Measurements from ENCODE around the gene KIF5A.

KIF5A gene

GRCh38 chr12:57606821-57607220 is 57.0 kb downstream of the KIF5A start:
- peaks cover 42% of the 10 kb centered on the region for H3K27me3 ChIP-seq (ENCODE audit: control insufficient read depth, low read length)
- TF ChIP-seq EZH2phosphoT487 (IDR thresholded peaks at IDR 0.05; ENCODE audit: borderline replicate concordance, low read length) (no peak), CTCF (IDR thresholded peaks at IDR 0.05; ENCODE audit: low read depth, low read length, poor library complexity, severe bottlenecking) (no peak)
- no peak overlapping the region for H3K4me3 ChIP-seq (ENCODE audit: low read length)
- no peaks in the 10 kb centered on the region for H4K20me1 ChIP-seq (ENCODE audit: control insufficient read depth, insufficient read depth, low read depth, low read length)
- H3K79me2 ChIP-seq (ENCODE audit: control insufficient read depth, low read length), result no peaks in the 10 kb centered on the region
- peaks cover 3% of the 10 kb centered on the region; the same call in 1 of the 2 replicates for H3F3A ChIP-seq (ENCODE audit: control insufficient read depth, insufficient read depth)
- H3K27ac ChIP-seq (ENCODE audit: low read depth, low read length), result no peak overlapping the region
- H3K4me1 ChIP-seq (ENCODE audit: control insufficient read depth, low read length), result peaks cover 5% of the 10 kb centered on the region; the same call in 1 of the 2 replicates
- H3K9me2 ChIP-seq (replicated peaks; ENCODE audit: control insufficient read depth, low read length), result no peaks in the 10 kb centered on the region
- H3K4me2 ChIP-seq (ENCODE audit: low read length), result no peak overlapping the region
- H3K9me3 ChIP-seq (ENCODE audit: control insufficient read depth, insufficient read depth, low read length), result no peaks in the 10 kb centered on the region
- peaks cover 6% of the 10 kb centered on the region; the same call in 1 of the 2 replicates for H3K36me3 ChIP-seq (ENCODE audit: control insufficient read depth, low read length)

DNA sequence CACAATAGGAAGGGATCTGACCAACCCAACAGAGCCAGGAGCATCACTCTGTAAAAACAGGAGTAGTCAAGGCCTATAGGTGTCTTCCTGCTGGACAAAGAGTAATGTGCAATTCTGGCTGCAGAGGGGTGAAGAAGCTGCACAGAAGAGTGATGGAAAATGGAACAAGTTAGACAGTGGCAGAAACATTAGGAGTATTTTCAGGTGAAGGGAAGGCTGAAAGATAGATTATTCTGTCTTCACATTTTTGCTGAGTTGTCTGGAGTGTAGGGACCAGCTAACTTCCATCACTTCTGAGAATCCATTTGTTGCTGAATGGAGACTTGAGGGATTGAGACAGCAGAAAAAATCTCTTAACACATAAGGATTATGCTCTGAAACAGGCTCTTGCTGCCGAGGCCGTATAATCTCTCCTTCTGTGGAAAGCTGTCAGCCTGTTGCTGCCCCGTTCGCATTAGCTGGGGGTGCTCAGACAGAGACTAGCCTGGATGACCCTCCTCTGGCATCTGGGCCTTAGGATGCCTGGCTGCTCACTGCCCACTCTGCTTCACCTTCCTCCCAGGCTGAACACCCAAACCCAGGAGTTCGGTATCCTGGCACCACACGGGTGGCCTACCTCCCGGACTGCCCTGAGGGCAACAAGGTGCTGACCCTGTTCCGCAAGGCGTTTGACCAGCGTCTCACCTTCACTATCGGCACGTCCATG is 58.3 kb downstream of the KIF5A start:
- H3K36me3 ChIP-seq (ENCODE audit: control insufficient read depth, low read length), result no peaks in the 10 kb centered on the region
- TF ChIP-seq EZH2phosphoT487 (IDR thresholded peaks at IDR 0.05; ENCODE audit: borderline replicate concordance, low read length) (no peak), CTCF (IDR thresholded peaks at IDR 0.05; ENCODE audit: low read depth, low read length, poor library complexity, severe bottlenecking) (no peak)
- no peak overlapping the region for H3K27ac ChIP-seq (ENCODE audit: low read depth, low read length)
- peaks cover 55% of the 10 kb centered on the region for H3K27me3 ChIP-seq (ENCODE audit: control insufficient read depth, low read length)
- no peaks in the 10 kb centered on the region for H3K79me2 ChIP-seq (ENCODE audit: control insufficient read depth, low read length)
- H4K20me1 ChIP-seq (ENCODE audit: control insufficient read depth, insufficient read depth, low read depth, low read length), result no peaks in the 10 kb centered on the region
- H3K4me3 ChIP-seq (ENCODE audit: low read length), result no peak overlapping the region
- peaks cover 9% of the 10 kb centered on the region for H3K4me1 ChIP-seq (ENCODE audit: control insufficient read depth, low read length)
- no peak overlapping the region for H3K4me2 ChIP-seq (ENCODE audit: low read length)
- H3F3A ChIP-seq (ENCODE audit: control insufficient read depth, insufficient read depth), result peaks cover 3% of the 10 kb centered on the region; the same call in 1 of the 2 replicates
- no peaks in the 10 kb centered on the region for H3K9me2 ChIP-seq (replicated peaks; ENCODE audit: control insufficient read depth, low read length)
- H3K9me3 ChIP-seq (ENCODE audit: control insufficient read depth, insufficient read depth, low read length), result no peaks in the 10 kb centered on the region

- Histone ChIP-seq H3K79me2 (ENCODE audit: control insufficient read depth, low read length) (no peaks in the 10 kb centered on the region), H3K4me1 (ENCODE audit: control insufficient read depth, low read length) (peaks cover 20% of the 10 kb centered on the region), H3K4me2 (ENCODE audit: low read length) (no peak overlapping the region), H3K27me3 (ENCODE audit: control insufficient read depth, low read length) (peaks cover 65% of the 10 kb centered on the region), H3K9me2 (replicated peaks; ENCODE audit: control insufficient read depth, low read length) (no peaks in the 10 kb centered on the region), H3K9me3 (ENCODE audit: control insufficient read depth, insufficient read depth, low read length) (no peaks in the 10 kb centered on the region), H3K27ac (ENCODE audit: low read depth, low read length) (no peak overlapping the region), H3F3A (ENCODE audit: control insufficient read depth, insufficient read depth) (peaks cover 3% of the 10 kb centered on the region; the same call in 1 of the 2 replicates), H4K20me1 (ENCODE audit: control insufficient read depth, insufficient read depth, low read depth, low read length) (no peaks in the 10 kb centered on the region), H3K4me3 (ENCODE audit: low read length) (no peak overlapping the region), H3K36me3 (ENCODE audit: control insufficient read depth, low read length) (no peaks in the 10 kb centered on the region)
- TF ChIP-seq CTCF (IDR thresholded peaks at IDR 0.05; ENCODE audit: low read depth, low read length, poor library complexity, severe bottlenecking), result no peak
- no peak for TF ChIP-seq EZH2phosphoT487 (IDR thresholded peaks at IDR 0.05; ENCODE audit: borderline replicate concordance, low read length)
These were observed 59.4 kb downstream of the KIF5A start for GRCh38 chr12:57609101-57609780.
